Measurements from ENCODE around the gene VARS1.
A peak's percentile ranks its signal among the peaks of the same experiment; 100 is the strongest.
"Not testable (repeated sequence)": the region's sequence is repeated elsewhere in the genome, so short reads cannot be mapped to it uniquely, and the experiment has no call there.

The VARS1 gene

GRCh38 chr6:31795616-31796298 is at the start of gene VARS1:
TSS of gene VARS1 (minus strand) at chr6:31795752. CDS start at chr6:31795217, 535 bp downstream.
- DNase-seq, result peak; percentile 92

- DNase-seq, result no peak
Observed at GRCh38 chr6:31844507-31844906, 49.0 kb upstream of the VARS1 start.

GRCh38 chr6:31842053-31842452 is 46.5 kb upstream of the VARS1 start:
- no peak for DNase-seq

GRCh38 chr6:31839779-31840126 is 44.2 kb upstream of the VARS1 start:
- DNase-seq, result not testable (repeated sequence)

GRCh38 chr6:31838968-31839367 is 43.4 kb upstream of the VARS1 start:
- no peak for DNase-seq

- DNase-seq, result not testable (repeated sequence)
Observed at GRCh38 chr6:31838114-31838553, 42.6 kb upstream of the VARS1 start.

- no peak for DNase-seq
Observed at GRCh38 chr6:31837369-31838113, 42.0 kb upstream of the VARS1 start.

- no peak for DNase-seq
Observed at GRCh38 chr6:31836474-31837368, 41.2 kb upstream of the VARS1 start.

- no peak for DNase-seq
Observed at GRCh38 chr6:31836047-31836473, 40.5 kb upstream of the VARS1 start.

- peak; percentile 87 for DNase-seq
Observed at GRCh38 chr6:31834367-31835250, 39.1 kb upstream of the VARS1 start.

- no peak for DNase-seq
Observed at GRCh38 chr6:31831350-31832215, 36.0 kb upstream of the VARS1 start.

GRCh38 chr6:31830886-31831335 is 35.4 kb upstream of the VARS1 start:
- DNase-seq, result no peak

- DNase-seq, result no peak
Observed at GRCh38 chr6:31829633-31830283, 34.2 kb upstream of the VARS1 start.

GRCh38 chr6:31827286-31828079 is 31.9 kb upstream of the VARS1 start, which contains the start of gene HSPA1B:
TSS of gene HSPA1B (plus strand) at chr6:31827738. CDS start at chr6:31827951, 213 bp downstream.
- DNase-seq, result peak; percentile 99

- peak; percentile 62 for DNase-seq
Observed at GRCh38 chr6:31826793-31827285, 31.3 kb upstream of the VARS1 start.

- no peak for DNase-seq
Observed at GRCh38 chr6:31825553-31825952, 30.0 kb upstream of the VARS1 start.

- DNase-seq, result not testable (repeated sequence)
Observed at GRCh38 chr6:31823592-31824196, 28.1 kb upstream of the VARS1 start.

- peak; percentile 84 for DNase-seq
Observed at GRCh38 chr6:31822036-31822821, 26.7 kb upstream of the VARS1 start.
